Measurements from ENCODE around the gene ACTN1. TPM values are rescaled to one million over a fixed set of nuclear protein-coding genes. Genes with fewer than 3 reads are reported as not detected.
"Not testable (repeated sequence)": the region's sequence is repeated elsewhere in the genome, so short reads cannot be mapped to it uniquely, and the experiment has no call there.

The ACTN1 gene
- total RNA-seq: 100 to 1,000 TPM; 170 to 316 TPM

- peak; percentile 97 for DNase-seq (ENCODE audit: low spot score)
- H3K4me1 ChIP-seq: peaks cover 0 to 40% of the 10 kb centered on the region in 2 donors
- H3K27me3 ChIP-seq: no peaks in the 10 kb centered on the region
- peak within 1 kb of the TSS; percentile 91 to 97 for H3K4me3 ChIP-seq
- no peaks in the 10 kb centered on the region for H3K9me3 ChIP-seq
- H3K27ac ChIP-seq: peak within 1 kb of the TSS; percentile 97 to 98
- H3K36me3 ChIP-seq: peaks cover 12% of the 10 kb centered on the region
- TF ChIP-seq CTCF (IDR thresholded peaks at IDR 0.05): no peak
These were observed at the start of gene ACTN1 for GRCh38 chr14:68979021-68979721. Gene ACTN1 (minus strand): TSS chr14:68979302. CDS start chr14:68979056, 246 bp downstream.

- TF ChIP-seq CTCF (IDR thresholded peaks at IDR 0.05): no peak
- no peak for DNase-seq (ENCODE audit: low spot score)
- no peak overlapping the region for H3K4me3 ChIP-seq
- no peak overlapping the region for H3K27ac ChIP-seq
- H3K4me1 ChIP-seq: no peaks in the 10 kb centered on the region
- H3K9me3 ChIP-seq: no peaks in the 10 kb centered on the region
- H3K27me3 ChIP-seq: no peaks in the 10 kb centered on the region
- no peaks in the 10 kb centered on the region for H3K36me3 ChIP-seq
These were observed 48.3 kb upstream of the ACTN1 start for GRCh38 chr14:69027242-69027913.

GRCh38 chr14:69023035-69023434, 43.9 kb upstream of the ACTN1 start:
- H3K4me3 ChIP-seq: no peak overlapping the region
- no peaks in the 10 kb centered on the region for H3K4me1 ChIP-seq
- no peaks in the 10 kb centered on the region for H3K9me3 ChIP-seq
- no peak overlapping the region for H3K27ac ChIP-seq
- no peaks in the 10 kb centered on the region for H3K27me3 ChIP-seq
- no peaks in the 10 kb centered on the region for H3K36me3 ChIP-seq
- no peak for TF ChIP-seq CTCF (IDR thresholded peaks at IDR 0.05)
- no peak for DNase-seq (ENCODE audit: low spot score)

GRCh38 chr14:69022093-69022492, 43.0 kb upstream of the ACTN1 start:
- H3K27me3 ChIP-seq: not testable (repeated sequence)

GRCh38 chr14:69017706-69018105, 38.6 kb upstream of the ACTN1 start:
- H3K9me3 ChIP-seq: no peaks in the 10 kb centered on the region
- H3K27me3 ChIP-seq: no peaks in the 10 kb centered on the region
- no peak overlapping the region for H3K27ac ChIP-seq
- no peak for DNase-seq (ENCODE audit: low spot score)
- H3K4me1 ChIP-seq: no peaks in the 10 kb centered on the region
- H3K4me3 ChIP-seq: no peak overlapping the region
- no peaks in the 10 kb centered on the region for H3K36me3 ChIP-seq
- TF ChIP-seq CTCF (IDR thresholded peaks at IDR 0.05): no peak

More at GRCh38 chr14:69022093-69022492, 43.0 kb upstream of the ACTN1 start:
- not testable (repeated sequence) for H3K9me3 ChIP-seq; DNase-seq (ENCODE audit: low spot score); H3K27ac ChIP-seq; H3K4me1 ChIP-seq; H3K36me3 ChIP-seq; H3K4me3 ChIP-seq

GRCh38 chr14:69014829-69015259, 35.7 kb upstream of the ACTN1 start:
- Histone ChIP-seq H3K27me3 (no peaks in the 10 kb centered on the region), H3K4me3 (no peak overlapping the region), H3K9me3 (no peaks in the 10 kb centered on the region), H3K4me1 (no peaks in the 10 kb centered on the region), H3K36me3 (no peaks in the 10 kb centered on the region), H3K27ac (no peak overlapping the region)
- no peak for TF ChIP-seq CTCF (IDR thresholded peaks at IDR 0.05)
- no peak for DNase-seq (ENCODE audit: low spot score)
